Neural crest cell (in vitro differentiated cells): Measurements from ENCODE around the gene CHRM5. TPM values are rescaled to one million over a fixed set of nuclear protein-coding genes. Genes with fewer than 3 reads are reported as not detected.
A peak's percentile ranks its signal among the peaks of the same experiment; 100 is the strongest.
"Not testable (repeated sequence)": the region's sequence is repeated elsewhere in the genome, so short reads cannot be mapped to it uniquely, and the experiment has no call there.

Experiments
- DNase-seq: peaks from one replicate; pipeline ENCODE4 v3.0.0; 2021; ENCODE audit warnings: low read depth, mixed read lengths, low spot score
- H3K27ac Mint-ChIP-seq: one replicate; pipeline ENCODE4 v1.8.0; 2021; ENCODE audit warnings: mild to moderate bottlenecking, mixed read lengths; ENCODE audit not compliant: unreplicated experiment
- H3K27me3 Mint-ChIP-seq: 2 replicates; pipeline ENCODE4 v1.8.0; 2021; ENCODE audit warnings: low read depth, mild to moderate bottlenecking, mixed read lengths
- H3K36me3 Mint-ChIP-seq: 2 replicates; pipeline ENCODE4 v1.8.0; 2021; ENCODE audit warnings: low read depth, mild to moderate bottlenecking, mixed read lengths
- H3K4me1 Mint-ChIP-seq: 2 replicates; pipeline ENCODE4 v1.8.0; 2021; ENCODE audit warnings: mixed read lengths
- H3K4me3 Mint-ChIP-seq: one replicate; pipeline ENCODE4 v1.8.0; 2021; ENCODE audit warnings: mild to moderate bottlenecking, mixed read lengths
- H3K9me3 Mint-ChIP-seq: 2 replicates; pipeline ENCODE4 v1.8.0; 2021; ENCODE audit warnings: mixed read lengths
- total RNA-seq: library from RNA; stranded (reverse); gene quantifications from 2 replicates; pipeline ENCODE4 v1.2.1, GENCODE V29; 2021
- TF ChIP-seq, protein P1 (sequence below): fragments of 200-600 bp; sonication (generic); conservative IDR thresholded peaks from 2 replicates; pipeline ENCODE4 v1.5.0; 2021; ENCODE audit warnings: antibody characterized with exemption, mild to moderate bottlenecking

CHRM5 gene
- total RNA-seq, 1 donor from 2014 or later, result not detected

DNA sequence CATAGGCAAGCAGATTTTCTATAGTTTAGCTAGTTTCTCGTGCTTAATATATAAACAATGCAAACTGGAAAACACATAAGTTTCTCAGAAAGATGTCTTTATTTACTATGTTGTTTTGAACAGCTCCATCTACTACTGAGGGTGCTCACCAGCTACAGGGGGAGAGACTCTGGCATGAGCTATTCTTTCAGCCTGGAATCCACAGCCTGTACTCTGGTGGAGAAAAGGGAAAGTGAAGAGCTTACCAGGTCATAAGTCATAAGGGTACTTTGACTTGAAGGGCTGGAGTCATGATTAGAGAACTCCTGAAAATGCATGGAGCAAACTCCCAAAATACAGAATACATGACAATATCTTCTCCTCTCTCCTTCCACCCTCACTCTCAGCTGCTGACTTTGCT lies 75.1 kb downstream of the CHRM5 start:
- TF ChIP-seq, protein P1, sequence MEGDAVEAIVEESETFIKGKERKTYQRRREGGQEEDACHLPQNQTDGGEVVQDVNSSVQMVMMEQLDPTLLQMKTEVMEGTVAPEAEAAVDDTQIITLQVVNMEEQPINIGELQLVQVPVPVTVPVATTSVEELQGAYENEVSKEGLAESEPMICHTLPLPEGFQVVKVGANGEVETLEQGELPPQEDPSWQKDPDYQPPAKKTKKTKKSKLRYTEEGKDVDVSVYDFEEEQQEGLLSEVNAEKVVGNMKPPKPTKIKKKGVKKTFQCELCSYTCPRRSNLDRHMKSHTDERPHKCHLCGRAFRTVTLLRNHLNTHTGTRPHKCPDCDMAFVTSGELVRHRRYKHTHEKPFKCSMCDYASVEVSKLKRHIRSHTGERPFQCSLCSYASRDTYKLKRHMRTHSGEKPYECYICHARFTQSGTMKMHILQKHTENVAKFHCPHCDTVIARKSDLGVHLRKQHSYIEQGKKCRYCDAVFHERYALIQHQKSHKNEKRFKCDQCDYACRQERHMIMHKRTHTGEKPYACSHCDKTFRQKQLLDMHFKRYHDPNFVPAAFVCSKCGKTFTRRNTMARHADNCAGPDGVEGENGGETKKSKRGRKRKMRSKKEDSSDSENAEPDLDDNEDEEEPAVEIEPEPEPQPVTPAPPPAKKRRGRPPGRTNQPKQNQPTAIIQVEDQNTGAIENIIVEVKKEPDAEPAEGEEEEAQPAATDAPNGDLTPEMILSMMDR, result no peak
- H3K27ac Mint-ChIP-seq, result no peak overlapping the region
- peak overlapping the region; percentile 58 for H3K4me3 Mint-ChIP-seq
- peaks cover 5% of the 10 kb centered on the region for H3K27me3 Mint-ChIP-seq
- peaks cover 11% of the 10 kb centered on the region for H3K4me1 Mint-ChIP-seq
- no peak for DNase-seq
- H3K9me3 Mint-ChIP-seq, result no peaks in the 10 kb centered on the region
- no peaks in the 10 kb centered on the region for H3K36me3 Mint-ChIP-seq

DNA sequence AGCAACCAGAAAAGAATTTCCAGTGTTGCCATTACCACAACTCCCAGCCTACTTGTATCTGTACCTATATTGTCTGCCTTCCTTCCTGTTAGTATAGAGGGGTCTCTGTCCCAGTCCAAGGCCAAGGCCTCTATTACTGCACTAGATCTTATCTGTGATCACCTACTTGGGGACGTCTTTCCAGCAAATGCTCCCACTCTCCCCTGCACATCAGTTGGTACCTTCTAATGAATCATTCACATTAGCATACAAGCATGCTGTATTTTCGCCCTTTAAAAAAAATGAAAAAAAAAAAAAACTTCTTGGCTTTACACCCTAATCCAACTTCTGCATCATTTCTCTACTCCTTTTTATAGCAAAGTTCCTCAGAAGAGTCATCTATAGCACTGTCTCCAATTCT lies 75.5 kb downstream of the CHRM5 start:
- Mint-ChIP-seq H3K36me3 (no peaks in the 10 kb centered on the region), H3K27ac (no peak overlapping the region), H3K27me3 (peaks cover 5% of the 10 kb centered on the region), H3K4me3 (peak overlapping the region; percentile 14), H3K9me3 (no peaks in the 10 kb centered on the region), H3K4me1 (peaks cover 11% of the 10 kb centered on the region)
- DNase-seq, result no peak
- TF ChIP-seq, protein P1, result no peak

DNA sequence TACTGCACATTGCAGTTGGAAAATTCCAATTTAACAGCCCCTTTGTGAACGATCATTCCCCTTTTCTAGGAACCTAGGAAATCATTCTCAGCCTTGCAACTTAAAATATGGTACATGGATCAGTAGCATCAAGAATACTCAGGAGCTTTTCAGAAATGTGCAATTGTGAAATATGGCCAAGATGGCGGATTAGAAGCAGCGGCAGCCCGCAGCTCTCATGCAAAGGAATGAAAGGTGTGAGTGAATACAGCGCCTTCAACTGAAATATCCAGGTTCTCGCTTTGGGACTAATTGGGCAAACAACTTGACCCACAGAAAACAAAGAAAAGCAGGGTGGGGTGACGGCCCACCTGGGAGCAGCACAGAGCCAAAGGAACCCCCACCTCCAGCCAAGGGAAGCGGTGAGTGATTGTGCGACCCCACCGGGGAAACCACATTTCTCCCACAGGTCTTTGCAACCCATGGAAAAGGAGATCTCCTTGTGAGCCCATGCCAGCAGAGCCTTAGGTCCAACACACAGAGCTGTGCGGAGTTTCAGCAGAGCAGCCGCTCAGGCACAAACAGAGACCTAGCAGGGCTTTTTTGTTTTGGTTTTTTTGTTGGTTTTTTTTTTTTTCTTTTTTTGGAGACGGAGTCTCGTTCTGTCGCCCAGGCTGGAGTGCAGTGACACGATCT lies 78.3 kb downstream of the CHRM5 start:
- TF ChIP-seq, protein P1, result no peak
- Mint-ChIP-seq H3K36me3 (peaks cover 18% of the 10 kb centered on the region), H3K27me3 (peaks cover 16% of the 10 kb centered on the region), H3K27ac (no peak overlapping the region), H3K9me3 (peaks cover 18% of the 10 kb centered on the region), H3K4me3 (no peak overlapping the region), H3K4me1 (no peaks in the 10 kb centered on the region)
- no peak for DNase-seq

DNA sequence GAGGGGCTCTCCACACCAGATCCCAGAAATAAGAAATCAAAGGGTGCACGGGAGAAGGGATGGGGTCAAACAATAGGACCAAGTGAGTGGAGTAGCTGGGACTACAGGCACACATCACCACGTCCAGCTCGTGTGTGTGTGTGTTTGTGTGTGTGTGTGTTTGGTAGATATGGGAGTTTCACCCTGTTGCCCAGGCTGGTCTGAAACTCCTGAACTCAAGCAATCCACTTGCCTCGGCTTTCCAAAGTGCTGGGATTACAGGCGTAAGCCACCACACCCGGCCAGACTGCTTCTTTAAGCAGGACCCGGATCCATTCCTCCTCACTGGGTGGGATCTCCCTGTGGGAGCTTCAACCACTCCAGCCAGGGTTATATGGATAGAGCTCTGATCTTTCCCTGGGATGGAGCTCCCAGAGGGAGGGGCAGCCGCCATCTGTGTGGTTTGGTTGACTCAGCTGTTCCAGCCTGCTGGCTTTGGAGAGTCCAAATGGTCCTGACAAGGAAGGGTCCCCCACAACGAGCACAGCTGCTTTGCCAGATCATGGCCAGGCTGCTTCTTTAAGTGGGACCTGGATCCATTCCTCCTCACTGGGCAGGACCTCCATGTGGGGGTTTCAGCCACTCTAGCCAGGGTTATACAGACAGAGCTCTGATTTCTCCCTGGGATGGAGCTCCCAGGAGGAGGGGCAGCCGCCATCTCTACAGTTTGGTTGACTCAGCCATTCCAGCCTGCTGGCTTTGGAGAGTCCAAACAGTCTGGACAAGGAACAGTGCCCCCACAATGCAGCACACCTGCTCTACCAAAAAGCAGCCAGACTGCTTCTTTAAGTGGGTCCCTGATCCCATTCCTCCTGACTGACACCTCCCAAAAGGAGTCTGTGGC lies 79.8 kb downstream of the CHRM5 start:
- Mint-ChIP-seq H3K36me3 (peaks cover 19% of the 10 kb centered on the region), H3K9me3 (peaks cover 26% of the 10 kb centered on the region), H3K27me3 (peaks cover 25% of the 10 kb centered on the region), H3K4me3 (no peak overlapping the region), H3K27ac (no peak overlapping the region), H3K4me1 (no peaks in the 10 kb centered on the region)
- DNase-seq, result no peak
- TF ChIP-seq, protein P1, result no peak

DNA sequence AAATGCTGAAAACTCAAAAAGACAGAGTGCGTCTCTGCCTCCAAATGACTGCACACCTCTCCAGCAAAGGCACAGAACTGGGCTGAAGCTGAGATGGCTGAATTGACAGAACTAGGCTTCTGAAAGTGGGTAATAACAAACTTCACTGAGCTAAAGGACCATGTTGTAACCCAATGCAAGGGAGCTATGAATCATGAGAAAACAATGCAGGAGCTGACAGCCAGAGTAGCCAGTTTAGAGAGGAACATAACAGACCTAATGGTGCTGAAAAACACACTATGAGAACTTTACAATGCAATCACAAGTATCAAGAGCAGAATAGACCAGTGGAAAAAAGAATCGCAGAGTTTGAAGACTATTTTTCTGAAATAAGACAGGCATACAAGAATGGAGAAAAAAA lies 80.8 kb downstream of the CHRM5 start:
- no peak overlapping the region for H3K4me3 Mint-ChIP-seq
- H3K36me3 Mint-ChIP-seq, result peaks cover 19% of the 10 kb centered on the region
- H3K27me3 Mint-ChIP-seq, result peaks cover 25% of the 10 kb centered on the region
- H3K27ac Mint-ChIP-seq, result no peak overlapping the region
- H3K9me3 Mint-ChIP-seq, result peaks cover 30% of the 10 kb centered on the region
- H3K4me1 Mint-ChIP-seq, result no peaks in the 10 kb centered on the region
- TF ChIP-seq, protein P1, result no peak
- DNase-seq, result no peak

DNA sequence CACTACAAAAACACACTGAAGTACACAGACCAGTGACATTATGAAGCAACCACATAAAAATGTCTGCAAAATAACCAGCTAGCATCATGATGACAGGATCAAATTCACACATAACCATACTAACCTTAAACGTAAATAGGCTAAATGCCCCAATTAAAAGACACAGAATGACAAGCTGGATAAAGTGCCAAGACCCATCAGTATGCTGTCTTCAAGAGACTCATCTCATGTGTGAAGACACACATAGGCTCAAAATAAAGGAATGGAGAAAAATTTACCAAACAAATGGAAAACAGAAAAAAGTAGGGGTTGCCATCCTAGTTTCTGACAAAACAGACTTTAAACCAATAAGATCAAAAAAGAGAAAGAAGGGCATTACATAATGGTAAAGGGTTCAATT lies 82.1 kb downstream of the CHRM5 start:
- DNase-seq, H3K4me1 Mint-ChIP-seq, H3K27ac Mint-ChIP-seq, H3K4me3 Mint-ChIP-seq: not testable (repeated sequence)
- H3K27me3 Mint-ChIP-seq, result peaks cover 25% of the 10 kb centered on the region
- H3K36me3 Mint-ChIP-seq, result peaks cover 19% of the 10 kb centered on the region
- H3K9me3 Mint-ChIP-seq, result peaks cover 33% of the 10 kb centered on the region
